Activated CD8-positive, alpha-beta T cell treated with anti-CD3 and anti-CD28 coated beads, Interleukin-2, amount 10 ng/mL, durations not matched to agents 7 days and 5 days (primary cell): ENCODE measurements around the gene TNFRSF6B. TPM values are rescaled to one million over a fixed set of nuclear protein-coding genes. Genes with fewer than 3 reads are reported as not detected.
"Not testable (repeated sequence)": the region's sequence is repeated elsewhere in the genome, so short reads cannot be mapped to it uniquely, and the experiment has no call there.

Source experiments
- ATAC-seq: fragments of 150-1000 bp; cut with Tn5 transposase; one replicate; pipeline ENCODE4 v1.10.0; 2021; ENCODE audit warnings: moderate library complexity
- CTCF ChIA-PET: fragments of 350-600 bp; sonication (Branson Sonifier 250); formaldehyde crosslinking; loops from one replicate; lab custom pipeline; 2021; ENCODE audit warnings: antibody characterized with exemption; lab: Charles Lee
- POLR2A ChIA-PET: fragments of 350-600 bp; sonication (Branson Sonifier 250); formaldehyde crosslinking; loops from one replicate; lab custom pipeline; 2021; ENCODE audit warnings: antibody characterized with exemption; lab: Charles Lee
- DNase-seq: peaks from one replicate; pipeline ENCODE4 v3.0.0-alpha.2; 2020
- H3K27ac Mint-ChIP-seq: one replicate; pipeline ENCODE4 v1.8.0; 2021; ENCODE audit warnings: mild to moderate bottlenecking, mixed read lengths
- H3K27me3 Mint-ChIP-seq: one replicate; pipeline ENCODE4 v1.8.0; 2021; ENCODE audit warnings: low read depth, mixed read lengths
- H3K36me3 Mint-ChIP-seq: one replicate; pipeline ENCODE4 v1.8.0; 2021; ENCODE audit warnings: low read depth, mixed read lengths
- H3K4me1 Mint-ChIP-seq: one replicate; pipeline ENCODE4 v1.8.0; 2021; ENCODE audit warnings: low read depth, mixed read lengths
- H3K4me3 Mint-ChIP-seq: one replicate; pipeline ENCODE4 v1.8.0; 2021; ENCODE audit warnings: mild to moderate bottlenecking, mixed read lengths
- H3K9me3 Mint-ChIP-seq: one replicate; pipeline ENCODE4 v1.8.0; 2022; ENCODE audit warnings: mixed read lengths; ENCODE audit not compliant: insufficient read depth
- total RNA-seq, 2 experiments: library from RNA; stranded (reverse); gene quantifications; one replicate each; pipeline ENCODE4 v1.2.3, GENCODE V29; 2021

The TNFRSF6B gene
- total RNA-seq = not detected

- Mint-ChIP-seq H3K9me3 (no peaks in the 10 kb centered on the region), H3K4me1 (peaks cover 9% of the 10 kb centered on the region), H3K27me3 (no peaks in the 10 kb centered on the region), H3K27ac (peak within 1 kb of the TSS; percentile 20), H3K36me3 (peaks cover 23% of the 10 kb centered on the region), H3K4me3 (peak within 1 kb of the TSS; percentile 8)
- DNase-seq (no peak), ATAC-seq (peak; percentile 22)
- POLR2A ChIA-PET = interaction anchor here (0.6 kb wide), 1 partner anchor 158 kb away, joined by 3 read pairs; no protein-coding TSS in a partner anchor
- CTCF ChIA-PET = interaction anchor here (2.3 kb wide), 1 partner anchor 11 kb away, joined by 9 read pairs; the partner anchor contains the start of genes ARFRP1 and ZGPAT
Measured at GRCh38 chr20:63696628-63697356, at the start of gene TNFRSF6B. TSS of gene TNFRSF6B (plus strand) at chr20:63696652. CDS start at chr20:63696768, 116 bp downstream.

GRCh38 chr20:63648190-63648589, 48.3 kb upstream of the TNFRSF6B start:
- H3K27me3 Mint-ChIP-seq = peaks cover 6% of the 10 kb centered on the region
- H3K36me3 Mint-ChIP-seq = no peaks in the 10 kb centered on the region
- no peak for DNase-seq
- ChIA-PET CTCF (no interaction called here), POLR2A (interaction anchor here (0.6 kb wide), 1 partner anchor 51 kb away, joined by 3 read pairs; no protein-coding TSS in a partner anchor)
- H3K27ac Mint-ChIP-seq = no peak overlapping the region
- H3K9me3 Mint-ChIP-seq = no peaks in the 10 kb centered on the region
- H3K4me3 Mint-ChIP-seq = no peak overlapping the region
- ATAC-seq = no peak
- H3K4me1 Mint-ChIP-seq = peaks cover 6% of the 10 kb centered on the region

- ATAC-seq (no peak), DNase-seq (no peak)
- Mint-ChIP-seq H3K9me3 (no peaks in the 10 kb centered on the region), H3K36me3 (no peaks in the 10 kb centered on the region), H3K4me3 (no peak overlapping the region), H3K27ac (no peak overlapping the region), H3K4me1 (peaks cover 10% of the 10 kb centered on the region), H3K27me3 (peaks cover 6% of the 10 kb centered on the region)
- CTCF ChIA-PET = no interaction called here
- POLR2A ChIA-PET = no interaction called here
Measured at GRCh38 chr20:63648895-63649589, 47.4 kb upstream of the TNFRSF6B start.

- DNase-seq, POLR2A ChIA-PET: not testable (repeated sequence)
Measured at GRCh38 chr20:63650486-63650885, 46.0 kb upstream of the TNFRSF6B start.

GRCh38 chr20:63651942-63652191, 44.6 kb upstream of the TNFRSF6B start:
- POLR2A ChIA-PET = interaction anchor here (1.3 kb wide), 1 partner anchor 10 kb away, joined by 7 read pairs; no protein-coding TSS in a partner anchor

More at GRCh38 chr20:63650486-63650885, 46.0 kb upstream of the TNFRSF6B start:
- H3K4me3 Mint-ChIP-seq, H3K27ac Mint-ChIP-seq, ATAC-seq, CTCF ChIA-PET, H3K36me3 Mint-ChIP-seq, H3K9me3 Mint-ChIP-seq, H3K27me3 Mint-ChIP-seq: not testable (repeated sequence)
- H3K4me1 Mint-ChIP-seq = peaks cover 19% of the 10 kb centered on the region

GRCh38 chr20:63652192-63652980, 44.1 kb upstream of the TNFRSF6B start:
- Mint-ChIP-seq H3K27ac (no peak overlapping the region), H3K4me3 (peak overlapping the region; percentile 50), H3K9me3 (no peaks in the 10 kb centered on the region), H3K27me3 (peaks cover 6% of the 10 kb centered on the region), H3K36me3 (no peaks in the 10 kb centered on the region), H3K4me1 (peaks cover 24% of the 10 kb centered on the region)
- DNase-seq (no peak), ATAC-seq (peak; percentile 31)
- ChIA-PET POLR2A (interaction anchor here (1.3 kb wide), 1 partner anchor 10 kb away, joined by 7 read pairs; no protein-coding TSS in a partner anchor), CTCF (interaction anchor here (1.0 kb wide), 2 partner anchors 11 to 84 kb away, joined by 3 to 6 read pairs; partner anchors contain the start of gene LIME1)

More at GRCh38 chr20:63651942-63652191, 44.6 kb upstream of the TNFRSF6B start:
- Mint-ChIP-seq H3K36me3 (no peaks in the 10 kb centered on the region), H3K4me1 (peaks cover 19% of the 10 kb centered on the region), H3K9me3 (no peaks in the 10 kb centered on the region), H3K4me3 (peak overlapping the region; percentile 70), H3K27ac (no peak overlapping the region), H3K27me3 (peaks cover 6% of the 10 kb centered on the region)
- DNase-seq (no peak), ATAC-seq (no peak)
- CTCF ChIA-PET = interaction anchor here (1.0 kb wide), 1 partner anchor 10 kb away, joined by 6 read pairs; no protein-coding TSS in a partner anchor

- Mint-ChIP-seq H3K27me3 (peaks cover 6% of the 10 kb centered on the region), H3K36me3 (peaks cover 3% of the 10 kb centered on the region), H3K27ac (peak within 1 kb of the TSS; percentile 63), H3K4me1 (peaks cover 32% of the 10 kb centered on the region), H3K9me3 (no peaks in the 10 kb centered on the region), H3K4me3 (peak within 1 kb of the TSS; percentile 75)
- ChIA-PET CTCF (interaction anchor here (1.0 to 1.6 kb wide), 2 partner anchors 11 to 83 kb away, joined by 3 to 4 read pairs; partner anchors contain the start of gene LIME1), POLR2A (interaction anchor here (0.9 to 1.1 kb wide), 3 partner anchors 26 to 79 kb away, joined by 3 read pairs; partner anchors contain the start of gene HELZ2)
- DNase-seq (peak; percentile 82), ATAC-seq (peak; percentile 45)
Measured at GRCh38 chr20:63653041-63653973, 43.1 kb upstream of the TNFRSF6B start, which contains the start of gene STMN3. TSS of gene STMN3 (minus strand) at chr20:63653424. CDS start at chr20:63653345, 79 bp downstream.

GRCh38 chr20:63653974-63654668, 42.3 kb upstream of the TNFRSF6B start:
- H3K4me3 Mint-ChIP-seq = peak overlapping the region; percentile 75
- DNase-seq (no peak), ATAC-seq (no peak)
- POLR2A ChIA-PET = interaction anchor here (0.9 to 1.1 kb wide), 3 partner anchors 27 to 80 kb away, joined by 3 read pairs; partner anchors contain the start of gene HELZ2
- peak overlapping the region; percentile 63 for H3K27ac Mint-ChIP-seq
- peaks cover 4% of the 10 kb centered on the region for H3K36me3 Mint-ChIP-seq
- H3K4me1 Mint-ChIP-seq = peaks cover 39% of the 10 kb centered on the region
- H3K9me3 Mint-ChIP-seq = no peaks in the 10 kb centered on the region
- CTCF ChIA-PET = interaction anchor here (1.6 kb wide), 1 partner anchor 12 kb away, joined by 4 read pairs; no protein-coding TSS in a partner anchor
- peaks cover 6% of the 10 kb centered on the region for H3K27me3 Mint-ChIP-seq

GRCh38 chr20:63655249-63655648, 41.2 kb upstream of the TNFRSF6B start:
- POLR2A ChIA-PET = no interaction called here
- ATAC-seq = no peak

GRCh38 chr20:63656451-63656850, 40.0 kb upstream of the TNFRSF6B start:
- POLR2A ChIA-PET = no interaction called here
- no peak for ATAC-seq
- Mint-ChIP-seq H3K9me3 (no peaks in the 10 kb centered on the region), H3K36me3 (peaks cover 6% of the 10 kb centered on the region), H3K4me3 (no peak overlapping the region), H3K27ac (no peak overlapping the region), H3K27me3 (peaks cover 3% of the 10 kb centered on the region), H3K4me1 (peaks cover 44% of the 10 kb centered on the region)
- DNase-seq = no peak
- CTCF ChIA-PET = no interaction called here

More at GRCh38 chr20:63655249-63655648, 41.2 kb upstream of the TNFRSF6B start:
- H3K4me3 Mint-ChIP-seq = no peak overlapping the region
- no peaks in the 10 kb centered on the region for H3K9me3 Mint-ChIP-seq
- no peak overlapping the region for H3K27ac Mint-ChIP-seq
- H3K4me1 Mint-ChIP-seq = peaks cover 46% of the 10 kb centered on the region
- H3K36me3 Mint-ChIP-seq = peaks cover 4% of the 10 kb centered on the region
- CTCF ChIA-PET = no interaction called here
- H3K27me3 Mint-ChIP-seq = peaks cover 6% of the 10 kb centered on the region
- no peak for DNase-seq
